ENCODE measurements around the gene TCF21.
"Not testable (repeated sequence)": the region's sequence is repeated elsewhere in the genome, so short reads cannot be mapped to it uniquely, and the experiment has no call there.

Gene TCF21

DNA sequence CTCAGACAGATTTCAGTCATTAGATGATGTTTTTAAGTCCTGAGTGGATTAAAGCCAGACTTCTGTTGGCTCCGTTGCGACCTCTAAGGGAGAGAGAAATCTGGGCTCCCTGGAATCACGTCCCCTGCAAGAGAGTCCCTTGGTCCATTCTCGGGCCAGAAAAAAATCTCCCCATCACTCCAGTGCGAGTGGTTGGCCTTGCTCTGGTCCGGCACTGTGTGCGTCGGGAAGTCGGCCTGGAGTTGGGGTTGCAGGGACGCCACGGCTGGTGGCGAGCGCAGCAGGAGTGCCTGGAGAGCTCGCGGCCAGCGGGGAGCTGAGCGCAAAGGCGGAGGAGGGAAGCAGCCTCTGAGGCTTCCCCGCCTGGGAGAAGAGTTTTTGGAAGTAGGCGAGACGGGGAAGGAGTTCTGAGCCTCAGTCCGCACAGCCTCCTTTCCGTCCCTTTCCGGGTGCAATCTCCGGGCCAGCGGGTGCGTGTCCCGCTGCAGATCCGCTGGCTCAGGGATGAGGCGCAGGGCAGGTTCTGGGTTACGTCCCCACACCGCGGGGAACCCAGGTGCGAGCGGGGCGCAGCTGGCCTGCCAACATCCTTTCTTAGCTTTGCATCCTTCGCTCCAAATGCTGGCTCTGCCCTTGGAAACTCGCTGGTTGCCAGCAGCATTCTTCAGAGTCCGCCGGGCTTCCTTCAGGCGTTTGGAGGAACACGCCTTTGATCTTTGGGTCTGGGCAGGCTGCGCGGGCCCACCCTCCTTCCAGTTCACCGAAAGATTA, 6.8 kb downstream of the TCF21 start:
- Mint-ChIP-seq H3K27me3 (peaks cover 65% of the 10 kb centered on the region), H3K4me1 (peaks cover 35% of the 10 kb centered on the region), H3K4me3 (no peak overlapping the region)

DNA sequence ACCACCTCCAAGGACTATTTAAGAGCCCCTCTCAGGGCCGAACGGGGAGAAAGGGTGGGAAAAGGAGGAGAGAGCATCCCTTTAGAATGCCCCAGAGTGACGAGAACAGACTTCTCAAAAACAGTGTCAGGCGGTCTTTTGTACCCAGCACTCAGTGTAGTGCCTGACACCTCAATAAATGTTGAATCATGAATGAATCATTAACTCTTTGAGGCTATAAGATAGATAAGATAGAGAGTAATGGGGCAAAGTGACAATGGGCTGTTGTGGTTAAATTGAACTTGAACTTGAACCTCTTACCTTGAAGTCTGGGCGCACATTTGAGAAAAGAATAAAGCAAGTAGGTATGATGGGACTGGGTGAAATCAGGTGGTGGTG, 7.4 kb downstream of the TCF21 start:
- Mint-ChIP-seq H3K27me3 (peaks cover 65% of the 10 kb centered on the region), H3K36me3 (no peaks in the 10 kb centered on the region), H3K9me3 (no peaks in the 10 kb centered on the region), H3K4me3 (no peak overlapping the region), H3K4me1 (peaks cover 29% of the 10 kb centered on the region), H3K27ac (no peak overlapping the region)

More for the DNA sequence above, 6.8 kb downstream of the TCF21 start:
- H3K9me3 Mint-ChIP-seq: no peaks in the 10 kb centered on the region
- H3K27ac Mint-ChIP-seq: no peak overlapping the region
- H3K36me3 Mint-ChIP-seq: no peaks in the 10 kb centered on the region

DNA sequence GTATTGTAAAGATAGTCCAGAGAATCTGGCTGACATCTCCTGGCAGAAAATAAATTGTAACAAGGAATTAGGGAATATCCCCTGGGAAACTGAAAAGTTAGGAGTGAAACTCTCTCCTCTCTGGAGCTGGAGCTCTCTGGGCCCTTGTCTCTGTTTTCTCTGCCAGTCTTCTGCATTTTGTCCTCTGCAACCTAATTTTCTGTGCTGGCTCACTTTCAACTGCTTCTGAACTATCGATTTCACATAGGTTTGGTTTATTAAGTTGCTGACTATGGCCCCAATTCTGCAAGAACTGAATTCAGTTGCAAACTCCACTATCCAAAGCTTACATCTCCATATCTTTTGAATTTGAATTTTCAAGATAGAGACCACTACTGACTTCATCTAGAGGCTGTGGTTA, 9.3 kb downstream of the TCF21 start:
- no peaks in the 10 kb centered on the region for H3K9me3 Mint-ChIP-seq
- peaks cover 62% of the 10 kb centered on the region for H3K27me3 Mint-ChIP-seq
- no peak overlapping the region for H3K27ac Mint-ChIP-seq
- no peaks in the 10 kb centered on the region for H3K36me3 Mint-ChIP-seq
- H3K4me1 Mint-ChIP-seq: peaks cover 12% of the 10 kb centered on the region
- H3K4me3 Mint-ChIP-seq: no peak overlapping the region

DNA sequence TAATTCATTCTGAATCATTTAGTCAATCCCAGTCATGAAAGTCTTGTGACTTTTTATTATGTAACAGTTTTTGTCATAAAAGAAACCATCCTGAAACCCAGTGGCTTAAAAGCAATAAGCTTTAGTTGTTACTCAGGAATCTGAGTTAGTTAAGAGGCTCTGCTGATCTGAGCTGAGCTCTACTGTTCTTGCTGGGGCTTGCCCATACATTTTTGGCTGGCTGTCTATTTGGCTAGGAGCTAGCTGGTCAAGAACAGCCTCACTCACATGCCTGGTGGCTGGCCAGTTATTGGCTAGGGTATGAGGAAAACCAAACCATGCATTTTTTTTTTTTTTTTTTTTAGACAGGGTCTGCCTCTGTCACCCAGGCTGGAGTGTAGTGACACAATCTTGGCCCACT, 10.6 kb downstream of the TCF21 start:
- Mint-ChIP-seq H3K27me3 (peaks cover 51% of the 10 kb centered on the region), H3K4me3 (no peak overlapping the region), H3K4me1 (peaks cover under 1% of the 10 kb centered on the region), H3K27ac (no peak overlapping the region), H3K9me3 (no peaks in the 10 kb centered on the region), H3K36me3 (no peaks in the 10 kb centered on the region)

DNA sequence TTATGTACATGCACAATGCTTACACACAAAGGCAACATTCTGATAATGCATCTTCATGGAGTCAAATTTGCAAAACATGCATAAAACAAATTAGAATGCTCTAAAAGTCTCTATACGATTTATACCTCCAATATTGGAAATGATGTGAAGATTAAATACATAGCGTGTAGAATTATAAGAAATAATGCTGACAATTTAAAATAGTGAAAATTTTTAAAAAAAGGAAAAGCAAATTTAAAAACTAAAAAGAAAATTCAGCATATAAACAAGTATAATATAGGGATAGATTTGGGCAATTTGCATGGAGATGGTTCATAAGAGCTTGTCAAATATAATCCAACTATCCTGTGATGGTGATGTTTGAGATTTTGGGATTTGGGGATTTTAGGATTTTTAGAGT, 14.9 kb downstream of the TCF21 start:
- Mint-ChIP-seq H3K27ac (no peak overlapping the region), H3K4me1 (no peaks in the 10 kb centered on the region), H3K4me3 (no peak overlapping the region), H3K36me3 (no peaks in the 10 kb centered on the region), H3K27me3 (peaks cover 43% of the 10 kb centered on the region), H3K9me3 (no peaks in the 10 kb centered on the region)

DNA sequence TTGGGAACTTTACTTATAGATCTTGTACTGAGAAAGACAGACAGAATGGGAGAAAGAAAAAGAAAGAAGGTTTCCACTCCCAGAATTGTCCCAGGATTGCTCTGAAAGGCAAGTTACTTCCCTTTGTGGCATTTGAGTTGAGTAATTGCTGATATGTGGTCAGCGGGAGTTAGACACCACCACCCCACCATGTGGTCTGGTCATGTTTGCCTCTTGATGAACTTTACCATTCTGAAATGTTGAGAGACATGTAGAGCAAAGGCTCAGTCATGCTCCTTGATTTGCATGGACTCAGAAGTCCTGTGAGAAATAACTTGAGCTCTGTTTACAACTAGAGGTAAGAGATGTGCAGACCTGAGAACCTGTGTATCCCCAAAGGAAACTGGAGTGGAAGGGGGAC, 17.1 kb downstream of the TCF21 start:
- H3K27me3 Mint-ChIP-seq: peaks cover 46% of the 10 kb centered on the region
- no peak overlapping the region for H3K27ac Mint-ChIP-seq
- no peaks in the 10 kb centered on the region for H3K36me3 Mint-ChIP-seq
- H3K4me1 Mint-ChIP-seq: no peaks in the 10 kb centered on the region
- no peaks in the 10 kb centered on the region for H3K9me3 Mint-ChIP-seq
- no peak overlapping the region for H3K4me3 Mint-ChIP-seq

DNA sequence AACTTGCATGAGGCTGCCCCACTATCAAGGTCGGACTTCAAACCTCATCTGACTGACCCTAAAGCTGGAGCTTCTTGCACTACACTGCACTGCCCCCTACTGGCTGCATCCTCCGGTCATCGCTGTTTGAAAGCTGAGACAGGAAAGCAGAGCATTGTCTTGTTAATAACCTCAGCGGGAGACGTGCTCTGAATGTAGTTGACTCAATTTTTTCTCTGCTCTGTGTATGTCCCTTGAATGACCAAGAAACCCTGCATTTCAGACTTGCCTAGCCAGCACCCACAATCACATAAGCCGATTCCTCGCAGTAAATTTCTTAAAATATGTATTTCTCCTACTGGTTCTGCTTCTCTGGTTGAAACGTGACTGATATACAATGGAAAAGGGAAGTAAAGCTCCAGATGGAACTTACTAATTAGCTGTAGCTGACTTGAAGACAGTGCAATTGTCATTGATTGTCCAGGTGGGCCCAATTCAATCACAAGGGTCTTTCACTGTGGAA, 27.8 kb downstream of the TCF21 start:
- H3K27me3 Mint-ChIP-seq: peaks cover 13% of the 10 kb centered on the region
- no peaks in the 10 kb centered on the region for H3K9me3 Mint-ChIP-seq
- no peak overlapping the region for H3K4me3 Mint-ChIP-seq
- H3K4me1 Mint-ChIP-seq: peaks cover 5% of the 10 kb centered on the region
- no peaks in the 10 kb centered on the region for H3K36me3 Mint-ChIP-seq
- H3K27ac Mint-ChIP-seq: no peak overlapping the region

DNA sequence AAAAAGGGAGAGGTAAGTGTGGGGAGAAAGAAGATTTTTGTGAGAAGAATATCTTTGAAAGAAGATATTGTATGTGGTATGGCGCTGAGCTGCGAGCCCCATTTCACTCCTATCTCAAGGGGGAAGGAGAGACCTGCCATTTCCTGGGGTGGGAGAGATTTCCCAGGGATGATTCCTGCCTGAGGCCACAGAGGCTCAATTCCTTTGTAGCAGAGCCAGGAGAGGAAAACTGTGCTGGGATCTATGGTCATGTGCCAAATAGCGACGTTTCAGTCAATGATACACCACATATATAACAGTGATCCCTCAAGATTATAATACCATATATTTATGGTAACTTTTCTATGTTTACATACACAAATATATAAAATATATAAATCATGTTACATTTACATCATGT, 28.9 kb downstream of the TCF21 start:
- H3K9me3 Mint-ChIP-seq: no peaks in the 10 kb centered on the region
- H3K27ac Mint-ChIP-seq: no peak overlapping the region
- H3K4me3 Mint-ChIP-seq: no peak overlapping the region
- H3K4me1 Mint-ChIP-seq: peaks cover 5% of the 10 kb centered on the region
- H3K36me3 Mint-ChIP-seq: no peaks in the 10 kb centered on the region
- peaks cover 11% of the 10 kb centered on the region for H3K27me3 Mint-ChIP-seq

DNA sequence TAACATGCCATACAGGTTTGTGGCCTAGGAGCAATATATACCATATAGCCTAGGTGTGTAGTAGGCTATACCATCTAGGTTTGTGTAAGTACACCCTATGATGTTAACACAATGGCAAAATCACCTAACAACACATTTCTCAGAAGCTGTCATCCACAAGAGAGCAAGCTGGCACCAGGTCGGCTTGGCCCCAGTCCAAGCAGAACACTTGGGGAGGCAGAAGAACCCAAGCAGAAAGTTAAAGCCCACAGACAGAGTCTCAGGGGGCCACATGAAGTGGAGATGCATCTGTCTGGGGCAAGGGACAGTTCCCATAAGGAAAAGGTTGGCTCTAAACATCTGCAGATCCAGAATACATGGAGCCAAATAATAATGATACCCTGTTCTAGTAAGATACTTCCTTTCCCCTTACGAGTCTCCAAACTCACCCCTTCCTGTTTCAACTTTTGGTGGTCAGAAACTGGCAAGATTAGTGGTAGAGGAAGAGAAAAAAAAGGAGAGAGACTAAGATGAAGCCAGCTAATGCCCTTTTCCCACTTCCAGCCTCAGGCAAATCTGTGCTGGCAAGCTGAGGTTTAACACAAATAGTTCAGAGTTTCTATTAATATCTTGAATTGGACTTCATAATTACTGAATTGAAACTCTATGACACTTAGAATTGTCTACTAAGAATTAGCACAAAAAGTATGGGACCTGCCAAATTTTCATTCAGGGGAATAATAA, 29.5 kb downstream of the TCF21 start:
- Mint-ChIP-seq H3K36me3 (no peaks in the 10 kb centered on the region), H3K9me3 (no peaks in the 10 kb centered on the region), H3K4me1 (peaks cover 5% of the 10 kb centered on the region), H3K4me3 (no peak overlapping the region), H3K27ac (no peak overlapping the region), H3K27me3 (peaks cover 8% of the 10 kb centered on the region)

DNA sequence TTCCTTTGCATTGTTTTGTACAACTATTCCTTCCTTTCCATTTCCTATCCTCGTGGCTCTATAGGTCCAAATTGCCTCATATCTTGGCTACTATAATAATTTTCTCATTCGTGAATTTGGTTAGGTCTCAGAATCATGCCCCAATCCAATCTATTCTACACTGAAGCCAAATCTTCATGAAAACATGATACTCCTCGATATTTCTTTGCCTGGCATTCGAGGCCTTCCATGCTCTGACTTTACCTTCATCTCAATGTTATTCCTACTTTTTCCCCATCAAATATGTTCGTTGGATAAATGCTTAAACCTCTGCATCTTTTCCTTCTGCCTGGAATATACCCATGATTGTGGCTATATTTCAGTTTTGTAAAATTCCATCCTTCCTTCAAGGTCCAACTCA, 30.4 kb downstream of the TCF21 start:
- Mint-ChIP-seq H3K36me3 (no peaks in the 10 kb centered on the region), H3K27me3 (peaks cover 4% of the 10 kb centered on the region), H3K4me1 (peaks cover 5% of the 10 kb centered on the region), H3K9me3 (no peaks in the 10 kb centered on the region), H3K27ac (no peak overlapping the region), H3K4me3 (no peak overlapping the region)

DNA sequence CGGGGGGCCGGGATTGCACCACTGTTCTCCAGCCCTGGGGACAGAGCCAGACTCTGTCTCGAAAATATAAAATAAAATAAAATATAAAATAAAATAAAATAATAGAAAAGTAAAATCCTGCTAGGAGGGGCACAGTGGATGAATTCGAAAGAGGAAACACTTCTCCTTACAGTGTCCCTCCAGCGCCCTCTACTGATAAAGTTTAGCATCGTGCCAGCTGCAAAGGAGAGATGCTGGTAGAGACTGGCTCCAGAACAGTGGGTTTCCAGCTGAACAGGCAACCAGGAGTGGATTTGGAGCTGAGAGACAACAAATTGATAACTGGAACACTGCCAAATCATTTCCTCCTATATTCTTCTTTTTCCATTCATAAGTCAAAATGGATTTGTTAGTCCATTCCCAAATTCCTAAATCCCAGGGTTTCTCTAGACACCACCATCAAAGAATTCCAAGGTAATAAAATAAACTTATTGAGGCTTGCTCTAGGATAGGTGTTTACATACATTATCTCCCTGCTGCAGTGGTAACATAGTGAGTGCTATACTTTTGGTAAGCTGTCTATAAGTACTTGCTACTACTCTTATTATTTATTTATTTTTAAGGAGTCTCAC, 32.4 kb downstream of the TCF21 start:
- H3K9me3 Mint-ChIP-seq: no peaks in the 10 kb centered on the region
- peaks cover 5% of the 10 kb centered on the region for H3K4me1 Mint-ChIP-seq
- H3K36me3 Mint-ChIP-seq: no peaks in the 10 kb centered on the region
- H3K27ac Mint-ChIP-seq: no peak overlapping the region
- peaks cover 11% of the 10 kb centered on the region for H3K27me3 Mint-ChIP-seq
- no peak overlapping the region for H3K4me3 Mint-ChIP-seq

DNA sequence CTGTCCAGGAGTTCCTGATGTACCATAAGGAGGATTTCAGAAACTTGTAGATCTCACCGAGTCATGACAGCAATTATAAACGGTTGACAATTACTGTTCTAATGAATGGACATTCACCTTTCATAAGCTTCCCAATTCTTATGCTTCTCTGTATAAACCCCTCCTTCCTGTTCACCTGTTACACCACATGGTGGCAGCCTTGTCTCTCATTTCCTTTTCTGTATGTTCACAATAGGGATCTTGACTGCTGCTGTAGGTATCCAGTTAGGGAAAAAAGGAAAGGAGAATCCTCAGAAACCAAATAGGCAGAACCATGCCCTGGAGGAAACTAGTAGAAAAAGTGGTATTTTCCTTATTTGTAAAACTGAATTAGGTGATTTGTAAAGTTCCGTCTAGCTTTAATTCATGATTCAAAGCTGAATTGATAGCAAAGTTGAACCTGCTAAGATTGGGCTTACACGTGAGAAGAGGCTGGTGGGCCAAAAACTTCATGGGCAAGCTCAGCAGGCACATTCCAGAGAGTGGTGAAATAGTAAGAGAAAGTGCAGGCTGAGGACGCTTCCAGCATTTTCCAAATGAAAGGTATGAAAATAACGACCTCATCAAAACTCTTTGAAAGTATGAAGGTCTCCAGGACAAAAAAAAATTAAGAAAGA, 35.2 kb downstream of the TCF21 start:
- no peaks in the 10 kb centered on the region for H3K4me1 Mint-ChIP-seq
- H3K27me3 Mint-ChIP-seq: peaks cover 17% of the 10 kb centered on the region
- no peak overlapping the region for H3K4me3 Mint-ChIP-seq
- no peak overlapping the region for H3K27ac Mint-ChIP-seq
- no peaks in the 10 kb centered on the region for H3K9me3 Mint-ChIP-seq
- no peaks in the 10 kb centered on the region for H3K36me3 Mint-ChIP-seq

DNA sequence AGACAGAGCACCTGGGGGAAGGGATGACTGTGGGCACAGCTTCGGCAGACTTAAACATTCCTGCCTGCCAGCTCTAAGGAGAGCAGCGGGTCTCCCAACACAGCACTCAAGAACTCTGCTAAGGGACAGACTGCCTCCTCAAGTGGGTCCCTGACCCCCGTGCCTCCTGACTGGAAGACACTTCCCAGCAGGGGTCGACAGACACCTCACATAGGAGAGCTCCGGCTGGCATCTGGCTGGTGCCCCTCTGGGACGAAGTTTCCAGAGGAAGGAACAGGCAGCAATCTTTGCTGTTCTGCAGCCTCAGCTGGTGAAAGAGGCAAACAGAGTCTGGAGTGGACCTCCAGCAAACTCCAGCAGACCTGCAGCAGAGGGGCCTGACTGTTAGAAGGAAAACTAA, 42.3 kb downstream of the TCF21 start:
- peaks cover 25% of the 10 kb centered on the region for H3K27me3 Mint-ChIP-seq

DNA sequence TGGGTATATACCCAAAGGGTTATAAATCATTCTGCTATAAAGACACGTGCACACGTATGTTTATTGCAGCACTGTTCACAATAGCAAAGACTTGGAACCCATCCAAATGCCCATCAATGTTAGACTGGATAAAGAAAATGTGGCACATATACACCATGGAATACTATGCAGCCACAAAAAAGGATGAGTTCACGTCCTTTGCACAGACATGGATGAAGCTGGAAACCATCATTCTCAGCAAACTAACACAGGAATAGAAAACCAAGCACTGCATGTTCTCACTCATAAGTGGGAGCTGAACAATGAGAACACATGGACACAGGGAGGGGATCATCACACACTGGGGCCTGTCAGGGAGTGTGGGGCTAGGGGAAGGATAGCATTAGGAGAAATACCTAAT, 47.4 kb downstream of the TCF21 start:
- not testable (repeated sequence) for H3K4me1 Mint-ChIP-seq, H3K27ac Mint-ChIP-seq, H3K4me3 Mint-ChIP-seq, H3K36me3 Mint-ChIP-seq
- Mint-ChIP-seq H3K27me3 (peaks cover 25% of the 10 kb centered on the region), H3K9me3 (peaks cover 13% of the 10 kb centered on the region)

More for the DNA sequence above, 42.3 kb downstream of the TCF21 start:
- not testable (repeated sequence) for H3K9me3 Mint-ChIP-seq, H3K4me3 Mint-ChIP-seq, H3K4me1 Mint-ChIP-seq, H3K27ac Mint-ChIP-seq, H3K36me3 Mint-ChIP-seq

DNA sequence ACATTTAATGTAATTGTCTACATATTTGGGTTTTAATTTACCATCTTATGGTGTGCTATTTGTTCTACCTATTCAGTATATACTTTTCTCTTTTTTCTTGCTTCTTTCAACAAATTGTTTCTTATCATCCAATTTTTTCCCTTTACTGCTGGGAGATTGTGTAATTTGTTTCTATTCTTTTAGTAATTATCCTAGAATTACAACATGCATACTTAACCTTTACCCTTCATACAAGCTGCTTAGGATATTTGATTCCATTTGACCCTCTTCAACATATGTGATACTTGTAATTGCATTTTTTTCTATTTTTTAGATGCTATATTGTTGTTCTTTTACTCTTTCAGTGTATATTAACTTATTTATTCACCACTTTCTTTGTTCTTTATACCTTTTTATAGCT, 49.0 kb downstream of the TCF21 start:
- peaks cover 13% of the 10 kb centered on the region for H3K9me3 Mint-ChIP-seq
- peaks cover 5% of the 10 kb centered on the region for H3K36me3 Mint-ChIP-seq
- peaks cover 21% of the 10 kb centered on the region for H3K27me3 Mint-ChIP-seq
- H3K4me1 Mint-ChIP-seq: no peaks in the 10 kb centered on the region
- no peak overlapping the region for H3K27ac Mint-ChIP-seq
- no peak overlapping the region for H3K4me3 Mint-ChIP-seq

DNA sequence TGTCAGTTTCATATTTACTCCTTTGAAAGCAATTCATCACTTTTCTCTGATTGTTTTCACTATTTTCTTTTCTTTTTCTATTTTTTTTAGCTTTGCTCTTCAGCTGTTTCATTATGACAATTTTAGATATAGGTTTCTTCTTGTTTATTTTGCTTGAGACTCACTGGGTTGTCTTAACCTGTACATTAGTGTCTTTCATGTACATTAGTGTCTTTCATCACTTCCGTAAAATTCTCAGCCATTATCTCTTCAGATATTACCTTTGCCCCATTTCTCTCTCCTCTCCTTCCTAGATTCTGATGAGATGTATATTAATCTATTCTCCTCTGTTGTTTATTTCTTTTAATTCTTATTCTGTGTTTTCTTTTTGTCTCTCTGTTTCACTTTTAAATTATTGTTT, 49.6 kb downstream of the TCF21 start:
- Mint-ChIP-seq H3K9me3 (peaks cover 8% of the 10 kb centered on the region), H3K27me3 (peaks cover 18% of the 10 kb centered on the region)

More for the DNA sequence above, 49.6 kb downstream of the TCF21 start:
- no peak overlapping the region for H3K27ac Mint-ChIP-seq
- H3K36me3 Mint-ChIP-seq: peaks cover 1% of the 10 kb centered on the region
- no peaks in the 10 kb centered on the region for H3K4me1 Mint-ChIP-seq
- H3K4me3 Mint-ChIP-seq: no peak overlapping the region

Data from activated naive CD4-positive, alpha-beta T cell treated with anti-CD3 and anti-CD28 coated beads, Interleukin-2, amount 50 U/mL, for 24 hours (primary cell).